ENCODE measurements around the gene BAIAP3.

The BAIAP3 gene

GRCh38 chr16:1298406-1298805, 35.0 kb upstream of the BAIAP3 start:
- no peak for DNase-seq

GRCh38 chr16:1299012-1299867, 34.2 kb upstream of the BAIAP3 start:
- DNase-seq: no peak

GRCh38 chr16:1299868-1300203, 33.6 kb upstream of the BAIAP3 start:
- no peak for DNase-seq

- peak in 40 of 58 donors; percentile 4 to 60 (median 25) for DNase-seq
Observed at GRCh38 chr16:1300664-1301476, 32.6 kb upstream of the BAIAP3 start.

- DNase-seq: no peak
Observed at GRCh38 chr16:1301562-1301961, 31.9 kb upstream of the BAIAP3 start.

- no peak for DNase-seq
Observed at GRCh38 chr16:1305823-1306222, 27.6 kb upstream of the BAIAP3 start.

- no peak for DNase-seq
Observed at GRCh38 chr16:1306334-1306733, 27.1 kb upstream of the BAIAP3 start.

GRCh38 chr16:1308036-1308976, 25.1 kb upstream of the BAIAP3 start:
- no peak for DNase-seq

- peak; percentile 87 to 99 (median 96) for DNase-seq
Observed at GRCh38 chr16:1308977-1309885, 24.2 kb upstream of the BAIAP3 start, which contains the start of gene UBE2I. Gene UBE2I (plus strand): TSS chr16:1309636. CDS start chr16:1314031, 4,395 bp downstream.

GRCh38 chr16:1309888-1310831, 23.3 kb upstream of the BAIAP3 start:
- DNase-seq: peak in 4 of 58 donors; percentile 12 to 20 (median 16)

GRCh38 chr16:1310832-1311200, 22.6 kb upstream of the BAIAP3 start:
- DNase-seq: no peak

- DNase-seq: no peak
Observed at GRCh38 chr16:1311212-1311737, 22.2 kb upstream of the BAIAP3 start.

- DNase-seq: peak in 1 of 58 donors; percentile 7
Observed at GRCh38 chr16:1311738-1312466, 21.5 kb upstream of the BAIAP3 start.

GRCh38 chr16:1312467-1312816, 21.0 kb upstream of the BAIAP3 start:
- DNase-seq: no peak

- no peak for DNase-seq
Observed at GRCh38 chr16:1312903-1313302, 20.5 kb upstream of the BAIAP3 start.

GRCh38 chr16:1313721-1314369, 19.6 kb upstream of the BAIAP3 start:
- no peak for DNase-seq

GRCh38 chr16:1314399-1315068, 18.9 kb upstream of the BAIAP3 start:
- DNase-seq: no peak

Data from anterior cingulate cortex (tissue), 58 donors.